HG03575 (cell line): ENCODE results near the gene SYNGR1.

Experiments used
- ATAC-seq: cut with Tn5 transposase; IDR thresholded peaks from one replicate; pipeline ENCODE4 v1.9.1; 2021; ENCODE audit not compliant: unreplicated experiment, insufficient number of reproducible peaks, low FRiP score; ENCODE audit errors: extremely low read depth

Gene SYNGR1, protein sequence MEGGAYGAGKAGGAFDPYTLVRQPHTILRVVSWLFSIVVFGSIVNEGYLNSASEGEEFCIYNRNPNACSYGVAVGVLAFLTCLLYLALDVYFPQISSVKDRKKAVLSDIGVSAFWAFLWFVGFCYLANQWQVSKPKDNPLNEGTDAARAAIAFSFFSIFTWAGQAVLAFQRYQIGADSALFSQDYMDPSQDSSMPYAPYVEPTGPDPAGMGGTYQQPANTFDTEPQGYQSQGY

DNA sequence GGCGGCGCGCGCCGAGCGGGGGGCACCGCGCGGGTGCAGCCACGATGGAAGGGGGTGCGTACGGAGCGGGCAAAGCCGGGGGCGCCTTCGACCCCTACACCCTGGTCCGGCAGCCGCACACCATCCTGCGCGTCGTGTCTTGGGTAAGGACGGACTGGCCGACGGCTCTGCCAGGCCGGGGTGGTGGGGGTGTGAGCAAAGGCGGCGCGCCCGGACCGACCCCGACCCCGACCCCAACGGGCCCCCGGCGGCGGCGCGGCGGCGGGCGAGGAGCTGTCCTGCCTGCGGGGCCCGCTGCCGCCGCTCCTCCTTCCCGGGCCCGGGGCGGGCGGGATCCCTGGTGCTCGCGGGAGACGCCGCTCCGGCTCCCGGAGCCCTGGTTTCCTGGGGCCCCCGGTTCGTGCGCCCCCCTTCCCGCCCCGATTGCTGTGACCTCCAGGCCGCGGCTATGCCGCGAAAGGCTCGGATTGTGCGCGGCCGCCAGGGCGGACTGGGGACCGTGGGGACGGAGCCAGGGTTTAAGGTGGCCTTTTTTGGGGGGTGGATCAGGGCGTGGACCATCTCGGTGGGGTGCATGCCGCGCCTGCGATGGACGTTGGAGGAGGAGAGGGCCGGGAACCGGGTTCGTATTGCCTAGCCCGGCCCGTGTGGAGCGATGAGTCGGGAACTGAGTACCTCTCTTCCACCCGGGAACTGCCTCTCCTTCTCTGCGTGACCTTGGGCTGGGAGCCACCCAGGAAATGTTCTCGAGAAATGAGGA is at the start of gene SYNGR1:
Gene SYNGR1 (plus strand): TSS at position 25 of the 760 bp plus-strand sequence. CDS start 20 bp downstream, at position 45.
- no peak for ATAC-seq

DNA sequence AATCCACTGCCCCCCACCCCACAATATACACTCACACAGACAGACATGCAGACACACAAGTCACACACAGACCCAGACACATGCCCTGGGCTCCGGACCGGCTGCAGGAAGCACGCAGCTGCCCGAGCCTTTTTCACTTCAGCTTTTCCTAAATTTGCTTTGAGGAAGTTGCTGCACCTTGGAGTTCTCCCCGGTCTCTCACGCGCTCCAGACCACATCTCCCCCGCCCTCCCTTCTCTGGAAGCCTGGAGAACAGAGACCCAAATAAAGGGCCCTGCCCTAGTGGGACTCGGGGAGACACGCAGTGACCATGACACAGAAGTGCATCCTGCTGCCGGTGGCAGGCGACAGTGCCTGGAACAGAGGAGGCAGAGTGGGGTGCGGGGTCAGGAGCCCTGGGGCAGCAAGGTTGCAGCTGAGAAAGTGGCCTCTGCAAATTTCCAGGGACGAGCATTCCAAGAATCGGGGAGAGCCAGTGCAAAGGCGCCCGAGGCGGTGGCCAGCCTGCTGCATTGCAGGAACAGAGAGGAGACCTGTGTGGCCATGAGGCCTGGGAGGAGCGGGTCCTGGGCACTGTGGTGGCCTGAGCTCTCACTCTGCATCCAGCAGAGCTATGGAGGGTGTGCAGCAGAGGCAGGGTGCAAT is 49.5 kb upstream of the SYNGR1 start:
- no peak for ATAC-seq

DNA sequence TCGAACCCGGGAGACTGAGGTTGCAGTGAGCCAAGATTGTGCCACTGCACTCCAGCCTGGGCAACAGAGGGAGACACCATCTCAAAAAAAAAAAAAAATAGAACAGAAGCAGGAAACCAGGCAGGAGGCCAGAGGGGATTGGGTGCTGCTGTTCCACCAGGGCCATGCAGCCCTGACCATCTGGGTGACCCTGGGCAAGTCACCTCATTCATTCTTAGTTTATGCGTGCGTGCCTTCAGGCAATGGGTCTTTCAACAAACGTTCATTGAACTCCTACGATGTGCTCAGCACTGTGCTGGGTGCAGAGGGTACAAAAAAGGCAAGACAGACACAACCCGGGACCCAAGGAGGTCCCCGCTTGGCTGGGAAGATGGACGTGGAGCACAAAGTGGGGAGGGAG is 48.7 kb upstream of the SYNGR1 start:
- ATAC-seq = no peak

- no peak for ATAC-seq
These were observed 47.9 kb upstream of the SYNGR1 start for GRCh38 chr22:39301926-39302325.

GRCh38 chr22:39302431-39302960 is 47.3 kb upstream of the SYNGR1 start:
- ATAC-seq = no peak

DNA sequence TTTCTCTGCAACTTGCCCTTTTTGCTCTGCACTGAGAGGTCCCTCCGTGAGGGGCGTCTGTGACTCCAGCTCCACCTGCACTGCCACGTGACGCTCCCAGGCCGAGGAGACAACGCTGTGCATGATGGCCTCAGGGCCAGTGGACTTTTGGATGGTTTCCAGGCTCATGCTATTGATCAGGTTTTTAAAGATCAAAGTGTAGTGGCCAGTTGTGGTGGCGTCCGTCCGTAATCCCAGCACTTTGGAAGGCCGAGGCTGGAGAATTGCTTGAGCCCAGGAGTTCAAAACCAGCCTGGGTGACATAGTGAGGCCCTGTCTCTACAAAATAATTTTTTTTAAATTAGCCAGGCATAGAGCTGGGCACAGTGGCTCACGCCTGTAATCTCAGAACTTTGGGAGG is 46.4 kb upstream of the SYNGR1 start:
- ATAC-seq = no peak

GRCh38 chr22:39303892-39304671 is 45.7 kb upstream of the SYNGR1 start:
- no peak for ATAC-seq

- ATAC-seq = no peak
These were observed 43.1 kb upstream of the SYNGR1 start for GRCh38 chr22:39306456-39307361.

GRCh38 chr22:39308614-39309363 is 41.0 kb upstream of the SYNGR1 start:
- ATAC-seq = no peak

GRCh38 chr22:39309364-39309861 is 40.4 kb upstream of the SYNGR1 start:
- ATAC-seq = no peak

GRCh38 chr22:39309881-39310714 is 39.7 kb upstream of the SYNGR1 start:
- no peak for ATAC-seq

DNA sequence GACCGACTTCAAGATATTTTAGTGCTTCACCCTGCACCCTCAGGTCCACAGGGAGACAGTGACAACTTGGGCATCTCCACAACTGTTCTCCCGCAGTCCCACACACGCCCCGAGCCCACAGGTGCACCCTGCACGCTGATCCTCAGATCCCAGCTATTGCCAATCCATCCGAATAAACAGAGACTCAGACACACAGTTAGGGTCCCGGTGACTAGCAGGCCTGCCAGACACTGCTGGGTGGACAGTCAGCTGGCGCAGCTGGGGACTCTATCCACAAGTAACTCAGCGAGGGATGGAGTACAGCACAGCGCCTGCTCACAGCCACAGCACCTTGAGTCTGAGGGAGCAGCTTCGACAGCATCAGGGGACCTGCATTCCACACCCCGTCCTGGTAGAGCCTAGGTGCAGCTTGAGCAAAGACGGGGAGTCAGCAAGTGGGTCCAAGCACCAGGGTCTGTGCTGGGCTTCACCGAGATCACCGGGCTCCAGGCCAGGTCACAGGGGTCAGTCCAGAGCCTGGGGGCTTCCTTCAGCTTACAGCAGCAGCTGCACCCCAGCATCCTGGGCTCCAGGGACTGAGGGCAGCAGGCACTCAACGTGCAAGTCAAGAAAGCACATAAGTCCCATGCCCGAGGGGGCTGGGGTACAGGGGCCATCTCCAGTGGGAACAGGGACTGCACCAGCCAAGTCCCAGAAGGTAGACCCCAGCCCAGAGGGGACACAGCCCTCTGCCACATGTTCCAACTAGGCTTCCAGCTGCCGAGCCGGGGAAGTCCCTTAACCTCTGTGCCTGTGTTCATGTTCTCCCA is 38.0 kb upstream of the SYNGR1 start:
- no peak for ATAC-seq

DNA sequence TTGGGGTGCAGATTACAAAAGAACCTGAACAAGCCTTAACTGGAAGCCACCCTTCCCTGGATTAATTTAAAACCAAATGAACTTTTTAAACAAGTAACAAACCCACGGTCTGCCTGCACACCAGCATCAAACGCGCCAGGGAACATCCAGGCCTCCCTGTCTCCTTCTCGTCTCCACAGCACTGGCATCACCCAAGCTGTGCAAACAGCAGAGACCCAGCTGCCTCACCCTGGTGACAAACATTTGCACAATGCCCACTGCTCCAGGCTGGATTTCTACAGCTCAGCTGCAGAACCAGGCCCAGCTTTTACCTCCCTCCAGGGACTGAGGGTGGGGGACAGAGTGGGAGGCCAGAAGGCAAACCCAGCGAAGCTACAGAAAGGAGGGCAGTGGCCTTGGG is 37.4 kb upstream of the SYNGR1 start:
- no peak for ATAC-seq

DNA sequence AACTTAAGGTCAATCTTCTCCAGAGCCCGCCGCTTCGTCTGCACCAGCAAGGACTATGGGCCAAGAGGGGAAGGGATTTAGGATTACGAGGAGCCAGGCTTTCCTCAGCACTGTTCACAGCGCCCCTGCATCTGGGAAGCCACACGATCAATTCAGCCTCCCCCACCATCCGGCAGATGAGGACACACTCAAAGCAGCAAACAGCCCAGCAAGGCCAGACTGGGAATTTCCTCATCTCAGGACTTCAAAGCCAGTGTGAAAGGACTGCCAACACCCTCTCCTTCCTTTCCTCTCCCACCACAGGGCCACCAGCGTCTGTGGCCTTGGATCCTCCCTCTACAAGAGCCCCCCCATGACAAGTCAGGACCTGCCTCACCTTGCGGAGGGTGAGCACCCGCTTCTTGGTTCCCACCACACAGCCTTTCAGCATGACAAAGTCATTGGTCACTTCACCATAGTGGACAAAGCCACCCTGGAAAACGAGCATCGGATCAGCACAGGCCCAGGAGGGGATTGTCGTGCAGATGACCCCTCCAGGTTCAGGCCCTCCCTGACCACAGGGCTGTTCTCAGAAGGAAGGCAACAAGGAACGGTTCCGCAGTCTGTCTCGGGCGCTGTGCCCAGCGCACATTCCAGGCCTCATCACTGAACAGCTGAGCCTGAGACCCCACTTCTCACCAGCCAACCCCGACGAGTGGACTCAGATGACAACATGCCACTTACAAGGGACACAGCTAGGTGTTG is 36.4 kb upstream of the SYNGR1 start:
- ATAC-seq = no peak

- no peak for ATAC-seq
These were observed 35.4 kb upstream of the SYNGR1 start for GRCh38 chr22:39314251-39314971.
